Esophagus mucosa (tissue), 1 donor: ENCODE results near the gene ADNP2. TPM values are rescaled to one million over a fixed set of nuclear protein-coding genes. Genes with fewer than 3 reads are reported as not detected.

ENCODE experiments used
- ATAC-seq: fragments of 200-7000 bp; cut with Tn5 transposase; one replicate; pipeline ENCODE4 v1.9.1; 2020
- total RNA-seq: library from RNA; stranded (reverse); gene quantifications from one replicate; pipeline ENCODE4 v1.2.4, GENCODE V29; 2023
- donor health status: DM: yes; HTN: yes; CAD: no.

Gene ADNP2
- total RNA-seq, 1 donor from 2014 or later: 13.3 TPM

- no peak for ATAC-seq
These were observed 1.6 kb upstream of the ADNP2 start for GRCh38 chr18:80107426-80107825.

GRCh38 chr18:80108121-80108536 lies 933 bp upstream of the ADNP2 start:
- ATAC-seq: no peak

GRCh38 chr18:80109676-80110078 lies 615 bp downstream of the ADNP2 start:
- ATAC-seq: peak; percentile 1

- no peak for ATAC-seq
These were observed 3.7 kb downstream of the ADNP2 start for GRCh38 chr18:80112624-80113248.

GRCh38 chr18:80115035-80115434 lies 6.0 kb downstream of the ADNP2 start:
- no peak for ATAC-seq

- no peak for ATAC-seq
These were observed 10.0 kb downstream of the ADNP2 start for GRCh38 chr18:80119111-80119510.

GRCh38 chr18:80120932-80121331 lies 11.9 kb downstream of the ADNP2 start:
- no peak for ATAC-seq

GRCh38 chr18:80124131-80124530 lies 15.1 kb downstream of the ADNP2 start:
- peak; percentile 39 for ATAC-seq

- no peak for ATAC-seq
These were observed 17.7 kb downstream of the ADNP2 start for GRCh38 chr18:80126797-80127196.

GRCh38 chr18:80127635-80128034 lies 18.6 kb downstream of the ADNP2 start:
- no peak for ATAC-seq

GRCh38 chr18:80129672-80130367 lies 20.8 kb downstream of the ADNP2 start:
- no peak for ATAC-seq

- no peak for ATAC-seq
These were observed 21.5 kb downstream of the ADNP2 start for GRCh38 chr18:80130555-80130954.

- ATAC-seq: peak; percentile 65
These were observed 23.2 kb downstream of the ADNP2 start for GRCh38 chr18:80132180-80132812.

GRCh38 chr18:80133124-80133523 lies 24.1 kb downstream of the ADNP2 start:
- ATAC-seq: no peak

GRCh38 chr18:80135136-80135535 lies 26.1 kb downstream of the ADNP2 start:
- no peak for ATAC-seq

GRCh38 chr18:80136679-80137078 lies 27.6 kb downstream of the ADNP2 start:
- ATAC-seq: no peak

- no peak for ATAC-seq
These were observed 28.1 kb downstream of the ADNP2 start for GRCh38 chr18:80137137-80137536.

GRCh38 chr18:80137976-80138375 lies 28.9 kb downstream of the ADNP2 start:
- ATAC-seq: no peak

GRCh38 chr18:80140455-80140985 lies 31.5 kb downstream of the ADNP2 start:
- no peak for ATAC-seq

- no peak for ATAC-seq
These were observed 34.8 kb downstream of the ADNP2 start for GRCh38 chr18:80143881-80144280.

GRCh38 chr18:80145196-80145804 lies 36.2 kb downstream of the ADNP2 start:
- peak; percentile 43 for ATAC-seq

- no peak for ATAC-seq
These were observed 38.0 kb downstream of the ADNP2 start for GRCh38 chr18:80147037-80147417.
